ENCODE data around the gene FBXO21.
"Not testable (repeated sequence)": the region's sequence is repeated elsewhere in the genome, so short reads cannot be mapped to it uniquely, and the experiment has no call there.

- TF ChIP-seq EZH2 (IDR thresholded peaks at IDR 0.05; ENCODE audit: low read length, missing control alignments), result not testable (repeated sequence)
- TF ChIP-seq, protein P1, sequence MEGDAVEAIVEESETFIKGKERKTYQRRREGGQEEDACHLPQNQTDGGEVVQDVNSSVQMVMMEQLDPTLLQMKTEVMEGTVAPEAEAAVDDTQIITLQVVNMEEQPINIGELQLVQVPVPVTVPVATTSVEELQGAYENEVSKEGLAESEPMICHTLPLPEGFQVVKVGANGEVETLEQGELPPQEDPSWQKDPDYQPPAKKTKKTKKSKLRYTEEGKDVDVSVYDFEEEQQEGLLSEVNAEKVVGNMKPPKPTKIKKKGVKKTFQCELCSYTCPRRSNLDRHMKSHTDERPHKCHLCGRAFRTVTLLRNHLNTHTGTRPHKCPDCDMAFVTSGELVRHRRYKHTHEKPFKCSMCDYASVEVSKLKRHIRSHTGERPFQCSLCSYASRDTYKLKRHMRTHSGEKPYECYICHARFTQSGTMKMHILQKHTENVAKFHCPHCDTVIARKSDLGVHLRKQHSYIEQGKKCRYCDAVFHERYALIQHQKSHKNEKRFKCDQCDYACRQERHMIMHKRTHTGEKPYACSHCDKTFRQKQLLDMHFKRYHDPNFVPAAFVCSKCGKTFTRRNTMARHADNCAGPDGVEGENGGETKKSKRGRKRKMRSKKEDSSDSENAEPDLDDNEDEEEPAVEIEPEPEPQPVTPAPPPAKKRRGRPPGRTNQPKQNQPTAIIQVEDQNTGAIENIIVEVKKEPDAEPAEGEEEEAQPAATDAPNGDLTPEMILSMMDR (conservative IDR thresholded peaks at IDR 0.05 in 1 of 2, IDR thresholded peaks at IDR 0.05 in 1 of 2; ENCODE audit: low read depth in 1 of 2, low read length in 2 of 2), result not testable (repeated sequence)
These were observed 9.9 kb upstream of the FBXO21 start for GRCh38 chr12:117199956-117200744.
